ENCODE results near the gene RNF113B. TPM values are rescaled to one million over a fixed set of nuclear protein-coding genes. Genes with fewer than 3 reads are reported as not detected.

The RNF113B gene
- total RNA-seq, 1 donor from 2014 or later: not detected

GRCh38 chr13:98150832-98151479, 26.1 kb downstream of the RNF113B start:
- Histone ChIP-seq H3K27ac (ENCODE audit: low read depth, low read length) (no peak overlapping the region), H3K4me3 (ENCODE audit: insufficient read depth, low read depth, low read length) (no peak overlapping the region), H3K9ac (ENCODE audit: low read length) (no peak overlapping the region), H3K27me3 (ENCODE audit: insufficient read depth, low read length) (no peaks in the 10 kb centered on the region), H3K36me3 (ENCODE audit: insufficient read depth, low read length) (no peaks in the 10 kb centered on the region), H4K20me1 (ENCODE audit: insufficient read depth, low read length) (peaks cover 66% of the 10 kb centered on the region), H3K9me3 (ENCODE audit: insufficient read depth, low read depth, low read length) (no peaks in the 10 kb centered on the region), H3K4me1 (ENCODE audit: insufficient read depth, low read length) (peaks cover 21% of the 10 kb centered on the region), H3K4me2 (ENCODE audit: low read length) (no peak overlapping the region), H2AFZ (ENCODE audit: low read depth, low read length) (no peak overlapping the region), H3K79me2 (ENCODE audit: insufficient read depth, low read length) (peaks cover 90% of the 10 kb centered on the region)
- Mint-ChIP-seq H3K4me1 (ENCODE audit: low read depth, unreplicated experiment) (peaks cover 38% of the 10 kb centered on the region), H3K27me3 (ENCODE audit: low read depth, unreplicated experiment) (no peaks in the 10 kb centered on the region), H3K27ac (ENCODE audit: unreplicated experiment) (no peak overlapping the region), H3K9me3 (ENCODE audit: unreplicated experiment) (no peaks in the 10 kb centered on the region), H3K4me3 (ENCODE audit: unreplicated experiment) (no peak overlapping the region), H3K36me3 (ENCODE audit: low read depth, unreplicated experiment) (peaks cover 2% of the 10 kb centered on the region)
- FAIRE-seq (no peak), DNase-seq (ENCODE audit: low read depth) (no peak)
- TF ChIP-seq CTCF (IDR thresholded peaks at IDR 0.05; ENCODE audit: insufficient read depth, low read depth, low read length) (no peak), EZH2 (IDR thresholded peaks at IDR 0.05; ENCODE audit: insufficient read depth, low read length) (no peak)

GRCh38 chr13:98147521-98147920, 29.5 kb downstream of the RNF113B start:
- no peak overlapping the region for H3K4me3 Mint-ChIP-seq (ENCODE audit: unreplicated experiment)

More at GRCh38 chr13:98147521-98147920, 29.5 kb downstream of the RNF113B start:
- DNase-seq (ENCODE audit: low read depth): no peak
- H3K9ac ChIP-seq (ENCODE audit: low read length): no peak overlapping the region
- peaks cover 70% of the 10 kb centered on the region for H4K20me1 ChIP-seq (ENCODE audit: insufficient read depth, low read length)
- H3K79me2 ChIP-seq (ENCODE audit: insufficient read depth, low read length): peaks cover 84% of the 10 kb centered on the region
- no peaks in the 10 kb centered on the region for H3K36me3 ChIP-seq (ENCODE audit: insufficient read depth, low read length)
- no peak for FAIRE-seq
- H3K4me3 ChIP-seq (ENCODE audit: insufficient read depth, low read depth, low read length): no peak overlapping the region
- H3K4me1 ChIP-seq (ENCODE audit: insufficient read depth, low read length): peaks cover 34% of the 10 kb centered on the region
- H3K27ac Mint-ChIP-seq (ENCODE audit: unreplicated experiment): peak overlapping the region; percentile 75
- TF ChIP-seq CTCF (IDR thresholded peaks at IDR 0.05; ENCODE audit: insufficient read depth, low read depth, low read length) (no peak), EZH2 (IDR thresholded peaks at IDR 0.05; ENCODE audit: insufficient read depth, low read length) (no peak)
- peaks cover 46% of the 10 kb centered on the region for H3K4me1 Mint-ChIP-seq (ENCODE audit: low read depth, unreplicated experiment)
- H3K4me2 ChIP-seq (ENCODE audit: low read length): peak overlapping the region; percentile 60
- H3K27me3 ChIP-seq (ENCODE audit: insufficient read depth, low read length): no peaks in the 10 kb centered on the region
- H3K27me3 Mint-ChIP-seq (ENCODE audit: low read depth, unreplicated experiment): no peaks in the 10 kb centered on the region
- peaks cover 2% of the 10 kb centered on the region for H3K36me3 Mint-ChIP-seq (ENCODE audit: low read depth, unreplicated experiment)
- no peaks in the 10 kb centered on the region for H3K9me3 ChIP-seq (ENCODE audit: insufficient read depth, low read depth, low read length)
- no peaks in the 10 kb centered on the region for H3K9me3 Mint-ChIP-seq (ENCODE audit: unreplicated experiment)
- H2AFZ ChIP-seq (ENCODE audit: low read depth, low read length): no peak overlapping the region
- no peak overlapping the region for H3K27ac ChIP-seq (ENCODE audit: low read depth, low read length)

Measured in astrocyte (in vitro differentiated cells and primary cell).